T-cell (primary cell): ENCODE data around the gene ITPR2. TPM values are rescaled to one million over a fixed set of nuclear protein-coding genes. Genes with fewer than 3 reads are reported as not detected.

ENCODE experiments used
- ATAC-seq, 4 experiments: fragments of 200-7000 bp in 3 of 4; fragments of 150-1000 bp in 1 of 4; cut with Tn5 transposase; replicated peaks in 1 of 4; 1 replicate in 3 of 4; 2 replicates in 1 of 4; pipeline ENCODE4 v1.10.0; 2021; ENCODE audit warnings: moderate library complexity in 3 of 4, mild to moderate bottlenecking in 2 of 4, moderate number of reproducible peaks in 1 of 4
- CTCF ChIA-PET, 2 donors: fragments of 300-600 bp; sonication (Branson Sonifier 250); formaldehyde crosslinking; loops; one replicate each; lab custom pipeline; 2022; ENCODE audit warnings: antibody characterized with exemption in 2 of 2; lab: Charles Lee
- POLR2A ChIA-PET, 2 donors: fragments of 300-600 bp; sonication (Branson Sonifier 250); formaldehyde crosslinking; loops; one replicate each; lab custom pipeline; 2022; ENCODE audit warnings: antibody characterized with exemption in 2 of 2; lab: Charles Lee
- DNase-seq, 35 experiments: peaks; one replicate each; pipeline versions ENCODE4 v3.0.0 to v3.0.0-alpha.2; 2013 to 2023
- H3K27ac ChIP-seq: one replicate; pipeline ENCODE4 v1.5.1; 2013; ENCODE audit warnings: low read length
- H3K27me3 ChIP-seq, 2 experiments: replicated peaks in 1 of 2; 1 replicate in 1 of 2; 2 replicates in 1 of 2; pipeline versions ENCODE4 v1.6.1 to v1.7.0; 2013; ENCODE audit warnings: low read length in 1 of 2, mixed read lengths in 1 of 2; ENCODE audit not compliant: control insufficient read depth in 2 of 2, insufficient read depth in 2 of 2; ENCODE audit errors: extremely low read depth in 1 of 2
- H3K36me3 ChIP-seq, 2 donors: 1 replicate in 1 of 2; 2 replicates in 1 of 2; pipeline versions ENCODE4 v1.6.1 to v1.7.0; 2013; ENCODE audit warnings: low read length in 1 of 2; ENCODE audit not compliant: control insufficient read depth in 2 of 2, insufficient read depth in 1 of 2; ENCODE audit errors: extremely low read depth in 1 of 2
- H3K4me1 ChIP-seq, 2 experiments: 1 replicate in 1 of 2; 2 replicates in 1 of 2; pipeline versions ENCODE4 v1.6.1 to v1.7.0; 2013; ENCODE audit warnings: low read length in 2 of 2, mixed read lengths in 1 of 2; ENCODE audit not compliant: insufficient read depth in 2 of 2, control insufficient read depth in 1 of 2; ENCODE audit errors: extremely low read depth in 1 of 2
- H3K4me3 ChIP-seq, 2 donors: 1 replicate in 1 of 2; 2 replicates in 1 of 2; pipeline versions ENCODE4 v1.5.1 to v1.7.0; 2013; ENCODE audit warnings: mild to moderate bottlenecking in 2 of 2, low read length in 1 of 2, moderate library complexity in 1 of 2; ENCODE audit not compliant: control insufficient read depth in 1 of 2; ENCODE audit errors: extremely low read depth in 1 of 2
- H3K9me3 ChIP-seq: 2 replicates; pipeline ENCODE4 v1.7.0; 2013
- H3K27ac Mint-ChIP-seq, 2 donors: one replicate each; pipeline ENCODE4 v1.8.0; 2020 to 2021; ENCODE audit warnings: mild to moderate bottlenecking in 2 of 2, mixed read lengths in 2 of 2
- H3K27me3 Mint-ChIP-seq, 2 donors: one replicate each; pipeline ENCODE4 v1.8.0; 2021 to 2022; ENCODE audit warnings: mixed read lengths in 2 of 2
- H3K36me3 Mint-ChIP-seq: one replicate; pipeline ENCODE4 v1.8.0; 2021; ENCODE audit warnings: mixed read lengths
- H3K4me1 Mint-ChIP-seq, 3 donors: one replicate each; pipeline ENCODE4 v1.8.0; 2020 to 2022; ENCODE audit warnings: mixed read lengths in 3 of 3, mild to moderate bottlenecking in 1 of 3
- H3K4me3 Mint-ChIP-seq, 3 donors: one replicate each; pipeline ENCODE4 v1.8.0; 2020 to 2022; ENCODE audit warnings: mild to moderate bottlenecking in 3 of 3, mixed read lengths in 3 of 3, moderate library complexity in 3 of 3
- H3K9me3 Mint-ChIP-seq, 3 donors: one replicate each; pipeline ENCODE4 v1.8.0; 2020 to 2022; ENCODE audit warnings: mixed read lengths in 3 of 3
- WGBS: methylation state at CpG from one replicate; pipeline ENCODE4 v1.1.5; 2013; ENCODE audit warnings: missing lambda C conversion rate; ENCODE audit not compliant: insufficient coverage; 5-methylcytosine and 5-hydroxymethylcytosine counted together
- total RNA-seq, 35 experiments: library from RNA in 6 of 35; stranded (reverse) in 6 of 35; fragments of 120-200 nt in 1 of 35; gene quantifications; one replicate each; pipeline versions ENCODE4 v1.2.1 to v1.2.4 and lab custom pipeline; 2013 to 2026

ITPR2 gene
- total RNA-seq, 5 donors from 2014 or later (not counting 1 experiment from before 2014, with no cell fraction given): 38.8 to 52.5 (median 44.5) TPM

GRCh38 chr12:26546535-26547314 is 286.3 kb downstream of the ITPR2 start:
- ChIA-PET CTCF (no interaction called here), POLR2A (no interaction called here)
- H3K9me3 Mint-ChIP-seq: peaks cover 0 to 11% (median 0%) of the 10 kb centered on the region in 3 donors
- peaks cover 59% of the 10 kb centered on the region for H3K36me3 Mint-ChIP-seq
- H3K27ac Mint-ChIP-seq: no peak overlapping the region
- WGBS: 100% methylated on average over 1 of the region's 3 CpGs
- no peak overlapping the region for H3K4me3 ChIP-seq
- no peak overlapping the region for H3K27ac ChIP-seq
- ATAC-seq: no peak
- no peaks in the 10 kb centered on the region for H3K4me1 ChIP-seq
- H3K4me1 Mint-ChIP-seq: no peaks in the 10 kb centered on the region
- peaks cover 0 to 16% of the 10 kb centered on the region in 2 donors for H3K36me3 ChIP-seq
- H3K27me3 Mint-ChIP-seq: no peaks in the 10 kb centered on the region
- no peak overlapping the region for H3K4me3 Mint-ChIP-seq
- no peaks in the 10 kb centered on the region for H3K9me3 ChIP-seq
- no peak for DNase-seq
- H3K27me3 ChIP-seq: no peaks in the 10 kb centered on the region

GRCh38 chr12:26539131-26539530 is 293.9 kb downstream of the ITPR2 start:
- POLR2A ChIA-PET: no interaction called here
- Histone ChIP-seq H3K9me3 (no peaks in the 10 kb centered on the region), H3K4me3 (no peak overlapping the region), H3K27ac (no peak overlapping the region), H3K4me1 (no peaks in the 10 kb centered on the region), H3K36me3 (no peaks in the 10 kb centered on the region), H3K27me3 (no peaks in the 10 kb centered on the region)
- ATAC-seq (no peak), DNase-seq (no peak)
- no peaks in the 10 kb centered on the region for H3K4me1 Mint-ChIP-seq
- no peak overlapping the region for H3K27ac Mint-ChIP-seq
- 100% methylated on average over 3 of the region's 4 CpGs for WGBS
- H3K36me3 Mint-ChIP-seq: peaks cover 59% of the 10 kb centered on the region
- no peaks in the 10 kb centered on the region for H3K9me3 Mint-ChIP-seq
- no peaks in the 10 kb centered on the region for H3K27me3 Mint-ChIP-seq
- CTCF ChIA-PET: no interaction called here
- H3K4me3 Mint-ChIP-seq: no peak overlapping the region

GRCh38 chr12:26537651-26538050 is 295.3 kb downstream of the ITPR2 start:
- Mint-ChIP-seq H3K36me3 (peaks cover 65% of the 10 kb centered on the region), H3K4me1 (no peaks in the 10 kb centered on the region), H3K4me3 (no peak overlapping the region), H3K9me3 (no peaks in the 10 kb centered on the region), H3K27ac (no peak overlapping the region), H3K27me3 (no peaks in the 10 kb centered on the region)
- no peak overlapping the region for H3K4me3 ChIP-seq
- no peaks in the 10 kb centered on the region for H3K4me1 ChIP-seq
- ATAC-seq (no peak), DNase-seq (no peak)
- no peaks in the 10 kb centered on the region for H3K9me3 ChIP-seq
- no peaks in the 10 kb centered on the region for H3K27me3 ChIP-seq
- POLR2A ChIA-PET: no interaction called here
- WGBS: no CpG with 5 or more reads among the region's 3 CpGs
- CTCF ChIA-PET: no interaction called here
- H3K36me3 ChIP-seq: no peaks in the 10 kb centered on the region
- no peak overlapping the region for H3K27ac ChIP-seq

- no peak for ATAC-seq
- Mint-ChIP-seq H3K9me3 (no peaks in the 10 kb centered on the region), H3K4me3 (no peak overlapping the region), H3K27me3 (no peaks in the 10 kb centered on the region), H3K36me3 (peaks cover 66% of the 10 kb centered on the region), H3K27ac (no peak overlapping the region), H3K4me1 (no peaks in the 10 kb centered on the region)
- no peak for DNase-seq
- no peaks in the 10 kb centered on the region for H3K27me3 ChIP-seq
- no peaks in the 10 kb centered on the region for H3K36me3 ChIP-seq
- no peaks in the 10 kb centered on the region for H3K4me1 ChIP-seq
- H3K9me3 ChIP-seq: no peaks in the 10 kb centered on the region
- 100% methylated on average over 1 of the region's 2 CpGs for WGBS
- ChIA-PET CTCF (no interaction called here), POLR2A (no interaction called here)
- no peak overlapping the region for H3K4me3 ChIP-seq
- no peak overlapping the region for H3K27ac ChIP-seq
Measured at GRCh38 chr12:26537126-26537525, 295.9 kb downstream of the ITPR2 start.

GRCh38 chr12:26535826-26536225 is 297.2 kb downstream of the ITPR2 start:
- Histone ChIP-seq H3K4me1 (no peaks in the 10 kb centered on the region), H3K9me3 (no peaks in the 10 kb centered on the region), H3K27ac (no peak overlapping the region), H3K4me3 (no peak overlapping the region), H3K36me3 (no peaks in the 10 kb centered on the region), H3K27me3 (no peaks in the 10 kb centered on the region)
- Mint-ChIP-seq H3K9me3 (no peaks in the 10 kb centered on the region), H3K4me3 (no peak overlapping the region), H3K4me1 (no peaks in the 10 kb centered on the region), H3K27ac (no peak overlapping the region), H3K36me3 (peaks cover 72% of the 10 kb centered on the region), H3K27me3 (no peaks in the 10 kb centered on the region)
- ChIA-PET POLR2A (no interaction called here), CTCF (no interaction called here)
- ATAC-seq (no peak), DNase-seq (no peak)
- 100% methylated on average over 4 of the region's 4 CpGs for WGBS

GRCh38 chr12:26534071-26534470 is 298.9 kb downstream of the ITPR2 start:
- Mint-ChIP-seq H3K4me3 (no peak overlapping the region), H3K36me3 (peaks cover 69% of the 10 kb centered on the region), H3K9me3 (peaks cover 0 to 6% (median 2%) of the 10 kb centered on the region in 3 donors), H3K4me1 (no peaks in the 10 kb centered on the region), H3K27ac (no peak overlapping the region), H3K27me3 (no peaks in the 10 kb centered on the region)
- Histone ChIP-seq H3K27me3 (no peaks in the 10 kb centered on the region), H3K27ac (no peak overlapping the region), H3K36me3 (no peaks in the 10 kb centered on the region), H3K4me1 (no peaks in the 10 kb centered on the region), H3K4me3 (no peak overlapping the region), H3K9me3 (no peaks in the 10 kb centered on the region)
- no peak for ATAC-seq
- no peak for DNase-seq
- no CpG with 5 or more reads among the region's 3 CpGs for WGBS
- POLR2A ChIA-PET: no interaction called here
- CTCF ChIA-PET: no interaction called here
